ENCODE measurements around the gene NR2F1. TPM values are rescaled to one million over a fixed set of nuclear protein-coding genes. Genes with fewer than 3 reads are reported as not detected.
A peak's percentile ranks its signal among the peaks of the same experiment; 100 is the strongest.

The NR2F1 gene
- total RNA-seq, 1 experiment from 2014 or later, result not detected

DNA sequence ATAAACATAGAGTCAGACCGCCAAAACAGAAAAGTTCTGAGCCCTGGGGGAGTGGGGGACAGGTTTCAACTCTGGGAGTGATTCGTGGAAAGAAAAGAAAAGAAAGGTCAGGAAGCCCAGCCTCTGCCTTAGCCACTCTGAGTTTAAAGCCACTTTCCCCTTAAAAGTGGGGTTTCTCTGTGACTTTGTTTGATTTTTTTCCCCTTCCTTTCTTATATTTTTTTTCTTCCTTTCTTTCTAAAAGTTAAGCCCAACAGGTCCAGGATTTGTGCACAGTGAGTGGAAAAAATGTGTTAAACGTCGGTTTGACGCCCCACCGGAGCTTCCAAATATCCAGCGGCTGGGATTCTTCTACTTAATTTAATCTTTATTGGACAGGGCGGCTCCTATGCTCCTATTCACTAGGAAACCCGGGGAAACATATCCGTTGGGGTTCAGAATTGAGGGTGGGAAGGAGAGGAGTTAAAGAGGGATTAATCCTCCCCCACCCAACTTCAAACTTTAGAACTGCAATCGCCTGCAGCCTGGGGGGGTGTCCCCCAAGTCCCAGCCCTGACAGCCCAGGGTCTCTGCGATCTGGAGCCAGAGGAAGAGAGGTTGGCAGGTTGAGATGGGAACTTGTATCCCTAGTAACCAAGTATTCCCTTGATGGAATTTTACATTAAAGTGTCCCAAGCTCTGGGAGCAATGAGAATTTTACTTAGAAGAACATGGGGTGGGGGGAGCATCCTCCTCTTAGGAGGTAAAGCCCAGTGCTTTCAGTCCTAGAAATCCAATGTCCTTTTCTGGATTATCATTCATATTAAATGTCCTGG lies 8.3 kb upstream of the NR2F1 start:
- Histone ChIP-seq H3K36me3 (replicated peaks; ENCODE audit: control insufficient read depth, insufficient read depth, low read length) (no peaks in the 10 kb centered on the region), H3K4me3 (ENCODE audit: insufficient read depth, low read depth, low read length) (no peak overlapping the region), H3K27me3 (ENCODE audit: control insufficient read depth, insufficient read depth, low read length) (peaks cover 100% of the 10 kb centered on the region)
- peak; percentile 27 for DNase-seq

- Histone ChIP-seq H3K4me3 (ENCODE audit: insufficient read depth, low read depth, low read length) (no peak overlapping the region), H3K27me3 (ENCODE audit: control insufficient read depth, insufficient read depth, low read length) (peaks cover 100% of the 10 kb centered on the region), H3K36me3 (replicated peaks; ENCODE audit: control insufficient read depth, insufficient read depth, low read length) (no peaks in the 10 kb centered on the region)
- DNase-seq, result peak; percentile 4
Measured at GRCh38 chr5:93575461-93576414, 7.3 kb upstream of the NR2F1 start.

DNA sequence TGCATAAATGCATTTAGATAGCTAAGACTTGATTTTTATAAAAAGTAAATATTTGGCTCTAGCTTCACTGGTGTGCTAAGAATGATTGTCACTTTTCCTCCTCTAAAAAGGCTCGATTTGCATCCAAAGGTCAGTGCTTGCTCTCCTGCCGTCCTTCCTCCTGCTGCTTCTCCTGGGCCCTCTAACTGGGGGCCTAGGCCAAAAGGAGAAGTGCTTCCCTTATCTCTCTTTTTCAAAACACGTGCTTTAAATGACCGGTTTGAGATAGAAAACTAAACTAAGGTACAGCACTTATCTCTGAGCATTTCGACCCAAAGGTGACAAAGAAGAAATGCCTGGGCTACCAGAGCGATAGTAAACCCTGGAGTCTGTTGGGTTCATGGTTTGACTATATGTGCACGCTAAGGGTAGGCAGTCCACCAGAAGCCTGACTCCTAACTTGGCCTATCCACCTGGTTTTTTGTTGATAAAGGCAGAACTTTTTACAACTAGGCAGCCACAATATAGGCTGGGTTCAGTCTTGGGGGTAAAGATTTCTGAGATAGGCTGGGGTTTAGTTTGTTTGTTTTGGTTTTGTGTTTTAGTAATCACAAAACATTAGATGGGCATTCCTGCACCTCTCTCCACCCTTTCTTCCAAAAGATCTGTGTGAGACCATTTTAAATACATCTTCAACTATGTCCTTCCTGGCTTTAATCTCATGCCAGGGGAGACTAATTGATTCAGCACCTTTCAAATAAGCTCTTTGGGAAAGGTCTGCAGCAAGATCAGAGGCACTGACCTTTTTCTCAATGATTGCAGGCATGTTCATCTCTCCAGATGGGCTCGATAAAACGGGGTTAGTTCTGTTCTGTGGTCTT lies 5.8 kb upstream of the NR2F1 start:
- Histone ChIP-seq H3K4me3 (ENCODE audit: insufficient read depth, low read depth, low read length) (no peak overlapping the region), H3K27me3 (ENCODE audit: control insufficient read depth, insufficient read depth, low read length) (peaks cover 96% of the 10 kb centered on the region), H3K36me3 (replicated peaks; ENCODE audit: control insufficient read depth, insufficient read depth, low read length) (no peaks in the 10 kb centered on the region)
- peak; percentile 29 for DNase-seq

- no peak overlapping the region for H3K4me3 ChIP-seq (ENCODE audit: insufficient read depth, low read depth, low read length)
- no peaks in the 10 kb centered on the region for H3K36me3 ChIP-seq (replicated peaks; ENCODE audit: control insufficient read depth, insufficient read depth, low read length)
- peak; percentile 30 for DNase-seq
- peaks cover 94% of the 10 kb centered on the region for H3K27me3 ChIP-seq (ENCODE audit: control insufficient read depth, insufficient read depth, low read length)
Measured at GRCh38 chr5:93577854-93578812, 4.9 kb upstream of the NR2F1 start.

DNA sequence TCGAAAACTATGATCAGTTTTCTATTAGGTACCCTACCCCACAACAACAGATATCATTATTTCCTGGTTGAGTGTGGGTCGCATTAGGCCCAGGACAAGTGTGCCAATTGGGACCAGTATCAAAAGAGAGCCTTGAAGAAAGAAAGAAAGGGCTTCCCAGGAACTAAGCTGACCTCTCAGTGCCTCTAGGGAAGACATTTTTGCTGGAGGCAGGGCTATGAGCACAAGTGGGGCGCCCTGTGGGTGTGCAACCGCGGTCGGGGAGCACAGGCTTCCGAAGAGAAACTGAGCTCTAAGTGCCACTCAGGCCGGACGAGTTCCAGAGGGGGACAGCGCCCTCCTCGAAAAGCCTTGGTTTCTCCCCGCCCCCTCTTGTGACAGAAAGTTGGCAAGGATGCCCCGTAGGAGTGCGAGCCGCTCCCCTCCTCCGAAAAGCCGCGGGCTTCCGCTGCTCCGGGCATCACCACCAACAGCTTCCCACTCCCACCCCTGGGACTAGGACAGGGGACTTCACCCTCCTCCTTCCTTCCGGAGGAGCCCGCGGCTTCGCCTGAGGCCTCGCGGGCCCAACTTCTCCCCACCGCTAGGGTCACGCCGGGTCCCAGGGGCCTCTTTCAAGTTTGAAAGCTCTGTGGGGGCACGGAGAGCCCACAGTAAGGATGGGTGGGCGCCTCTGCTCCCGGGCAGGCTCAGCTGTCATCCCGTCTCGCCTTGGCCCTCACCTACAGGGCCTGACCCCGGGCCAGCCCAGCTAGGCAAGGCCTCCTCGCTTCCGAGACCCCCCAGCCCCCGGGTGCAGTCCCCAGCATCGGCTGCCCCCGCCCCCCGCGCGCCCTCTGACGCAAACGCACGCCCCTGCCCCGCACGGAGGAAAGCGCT lies 4.0 kb upstream of the NR2F1 start:
- no peaks in the 10 kb centered on the region for H3K36me3 ChIP-seq (replicated peaks; ENCODE audit: control insufficient read depth, insufficient read depth, low read length)
- peak overlapping the region; percentile 15; the same call in 1 of the 2 replicates for H3K4me3 ChIP-seq (ENCODE audit: insufficient read depth, low read depth, low read length)
- peak; percentile 68 for DNase-seq
- H3K27me3 ChIP-seq (ENCODE audit: control insufficient read depth, insufficient read depth, low read length), result peaks cover 94% of the 10 kb centered on the region

DNA sequence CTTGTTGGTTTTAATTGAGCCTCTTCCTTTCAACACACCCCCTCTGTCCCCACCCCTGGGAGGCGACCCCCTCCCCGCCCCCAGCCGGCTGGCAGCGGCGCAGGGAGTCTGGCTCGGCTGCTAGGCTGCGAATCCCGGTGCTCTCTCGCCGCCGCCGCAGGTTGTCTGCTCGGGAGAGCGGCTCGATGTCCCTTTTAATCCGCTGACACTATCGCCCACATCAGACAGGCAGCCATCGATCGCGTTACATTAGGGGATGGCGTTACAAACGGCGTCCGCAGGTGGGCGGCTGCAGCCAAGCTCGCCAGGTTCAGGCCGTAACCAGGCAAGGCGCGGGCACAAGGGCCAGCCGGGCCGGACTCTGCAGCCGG lies 3.3 kb upstream of the NR2F1 start:
- H3K4me3 ChIP-seq (ENCODE audit: insufficient read depth, low read depth, low read length), result peak overlapping the region; percentile 26
- H3K27me3 ChIP-seq (ENCODE audit: control insufficient read depth, insufficient read depth, low read length), result peaks cover 92% of the 10 kb centered on the region
- no peaks in the 10 kb centered on the region for H3K36me3 ChIP-seq (replicated peaks; ENCODE audit: control insufficient read depth, insufficient read depth, low read length)
- DNase-seq, result no peak

- Histone ChIP-seq H3K36me3 (replicated peaks; ENCODE audit: control insufficient read depth, insufficient read depth, low read length) (no peaks in the 10 kb centered on the region), H3K4me3 (ENCODE audit: insufficient read depth, low read depth, low read length) (peak overlapping the region; percentile 26), H3K27me3 (ENCODE audit: control insufficient read depth, insufficient read depth, low read length) (peaks cover 89% of the 10 kb centered on the region)
- DNase-seq, result peak; percentile 77
Measured at GRCh38 chr5:93580063-93580926, 2.7 kb upstream of the NR2F1 start.

DNA sequence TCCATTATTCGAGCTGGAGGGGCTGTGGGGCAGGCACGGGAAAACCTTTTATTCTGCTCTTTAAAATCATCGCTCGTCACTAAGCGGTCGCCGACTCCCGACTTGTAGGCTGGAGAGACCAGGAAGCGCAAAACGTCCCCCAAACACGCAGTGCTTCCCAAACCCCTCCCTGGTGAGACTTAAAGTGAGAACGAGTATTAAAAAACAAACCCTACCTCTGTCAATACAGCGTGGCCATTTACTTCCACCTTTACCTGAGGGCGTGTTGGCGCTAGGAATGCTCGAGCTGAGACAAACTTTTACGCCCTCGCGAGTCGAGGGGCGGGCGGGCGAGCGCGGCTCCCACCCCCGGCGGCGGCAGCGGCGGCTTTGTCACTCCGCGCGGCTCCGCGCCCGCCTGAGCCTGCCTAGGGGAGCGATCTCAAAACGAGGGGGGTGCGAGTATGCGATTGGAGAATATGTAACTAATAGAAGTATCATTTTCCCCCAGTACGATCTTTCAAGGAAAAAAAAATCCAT lies 2.0 kb upstream of the NR2F1 start, which contains the start of gene NR2F1-AS1:
NR2F1-AS1 (minus strand) TSS at position 293 of the 519 bp plus-strand sequence.
- no peak for DNase-seq
- peaks cover 89% of the 10 kb centered on the region for H3K27me3 ChIP-seq (ENCODE audit: control insufficient read depth, insufficient read depth, low read length)
- peak within 1 kb of the TSS; percentile 26 for H3K4me3 ChIP-seq (ENCODE audit: insufficient read depth, low read depth, low read length)
- H3K36me3 ChIP-seq (replicated peaks; ENCODE audit: control insufficient read depth, insufficient read depth, low read length), result no peaks in the 10 kb centered on the region

DNA sequence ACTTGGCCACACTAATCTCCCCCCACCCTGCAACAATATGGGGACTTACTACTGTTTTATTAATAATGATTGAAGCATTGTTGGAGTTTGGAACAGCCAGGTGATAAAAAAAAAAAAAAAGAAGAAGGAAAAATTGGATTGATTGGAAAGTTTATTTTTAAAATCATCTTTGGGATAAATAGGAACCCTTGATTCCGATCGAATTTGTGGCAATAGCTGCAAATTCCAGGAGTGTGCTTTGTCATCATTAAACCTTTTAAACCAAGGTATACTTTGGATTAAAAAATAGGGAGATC lies 907 bp upstream of the NR2F1 start:
- Histone ChIP-seq H3K27me3 (ENCODE audit: control insufficient read depth, insufficient read depth, low read length) (peaks cover 89% of the 10 kb centered on the region), H3K4me3 (ENCODE audit: insufficient read depth, low read depth, low read length) (no peak overlapping the region), H3K36me3 (replicated peaks; ENCODE audit: control insufficient read depth, insufficient read depth, low read length) (no peaks in the 10 kb centered on the region)
- DNase-seq, result no peak

DNA sequence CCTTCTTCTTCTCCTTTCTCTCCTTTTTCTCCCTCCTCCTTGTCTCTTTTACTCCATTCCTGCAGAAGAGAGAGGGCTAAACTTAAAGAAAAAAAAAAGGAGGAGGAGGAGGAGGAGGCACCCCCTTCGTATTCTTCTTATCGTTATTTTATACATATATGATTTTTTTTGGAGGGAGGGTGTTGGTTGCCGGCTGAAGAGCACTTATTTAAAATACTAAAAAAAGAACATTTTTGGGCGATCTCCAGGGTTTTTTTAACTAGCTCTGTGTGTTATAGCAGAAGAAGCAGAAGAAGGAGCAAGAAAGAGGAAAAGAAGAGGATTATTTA lies 381 bp downstream of the NR2F1 start:
- H3K4me3 ChIP-seq (ENCODE audit: insufficient read depth, low read depth, low read length), result no peak overlapping the region
- DNase-seq, result no peak
- peaks cover 89% of the 10 kb centered on the region for H3K27me3 ChIP-seq (ENCODE audit: control insufficient read depth, insufficient read depth, low read length)
- no peaks in the 10 kb centered on the region for H3K36me3 ChIP-seq (replicated peaks; ENCODE audit: control insufficient read depth, insufficient read depth, low read length)

- DNase-seq, result peak; percentile 82
- H3K4me3 ChIP-seq (ENCODE audit: insufficient read depth, low read depth, low read length), result peak overlapping the region; percentile 3; the same call in 1 of the 2 replicates
- H3K27me3 ChIP-seq (ENCODE audit: control insufficient read depth, insufficient read depth, low read length), result peaks cover 89% of the 10 kb centered on the region
- no peaks in the 10 kb centered on the region for H3K36me3 ChIP-seq (replicated peaks; ENCODE audit: control insufficient read depth, insufficient read depth, low read length)
Measured at GRCh38 chr5:93583768-93584595, 960 bp downstream of the NR2F1 start.

Measured in H7 (cell line).